CD4-positive, alpha-beta T cell treated with Interleukin-1 beta for 1 hour (primary cell): ENCODE results near the gene CSAG2.
"Not testable (repeated sequence)": the region's sequence is repeated elsewhere in the genome, so short reads cannot be mapped to it uniquely, and the experiment has no call there.

Experiments used
- DNase-seq, 2 donors: peaks; one replicate each; pipeline ENCODE4 v3.0.0-alpha.2; 2020 to 2022

The CSAG2 gene

GRCh38 chrX:152709173-152709572 is at the start of gene CSAG2:
Gene CSAG2 (minus strand): TSS chrX:152709273. CDS start chrX:152709112, 161 bp downstream.
- not testable (repeated sequence) for DNase-seq

- DNase-seq = not testable (repeated sequence)
Measured at GRCh38 chrX:152754871-152755270, 45.8 kb upstream of the CSAG2 start.

- not testable (repeated sequence) for DNase-seq
Measured at GRCh38 chrX:152753686-152754650, 44.9 kb upstream of the CSAG2 start, which contains the start of gene MAGEA2. Gene MAGEA2 (minus strand): TSS chrX:152753842. CDS start chrX:152751363, 2,479 bp downstream.

- no peak for DNase-seq
Measured at GRCh38 chrX:152738560-152738959, 29.5 kb upstream of the CSAG2 start.

- not testable (repeated sequence) for DNase-seq
Measured at GRCh38 chrX:152736528-152736927, 27.5 kb upstream of the CSAG2 start.

- DNase-seq = no peak
Measured at GRCh38 chrX:152735860-152736511, 26.9 kb upstream of the CSAG2 start.

GRCh38 chrX:152735101-152735500 is 26.0 kb upstream of the CSAG2 start:
- DNase-seq = no peak

GRCh38 chrX:152734143-152734858 is 25.2 kb upstream of the CSAG2 start:
- not testable (repeated sequence) for DNase-seq

GRCh38 chrX:152733261-152733975 is 24.3 kb upstream of the CSAG2 start, which contains the start of the genes CSAG1 and MAGEA12:
Gene CSAG1 (minus strand): TSS chrX:152733721. CDS start chrX:152732460, 1,261 bp downstream.
Gene MAGEA12 (plus strand): TSS chrX:152733757. CDS start chrX:152736162, 2,405 bp downstream.
- DNase-seq = no peak

GRCh38 chrX:152725409-152725808 is 16.3 kb upstream of the CSAG2 start:
- no peak for DNase-seq

GRCh38 chrX:152713815-152714787 is 5.0 kb upstream of the CSAG2 start, which contains the start of gene MAGEA2B:
Gene MAGEA2B (plus strand): TSS chrX:152714628. CDS start chrX:152717107, 2,479 bp downstream.
- not testable (repeated sequence) for DNase-seq

- not testable (repeated sequence) for DNase-seq
Measured at GRCh38 chrX:152713195-152713594, 4.1 kb upstream of the CSAG2 start.

GRCh38 chrX:152706500-152706899 is 2.6 kb downstream of the CSAG2 start:
- not testable (repeated sequence) for DNase-seq

GRCh38 chrX:152700390-152700789 is 8.7 kb downstream of the CSAG2 start:
- DNase-seq = not testable (repeated sequence)

GRCh38 chrX:152697952-152698931 is 10.8 kb downstream of the CSAG2 start, which contains the start of gene MAGEA3:
Gene MAGEA3 (plus strand): TSS chrX:152698794. CDS start chrX:152700833, 2,039 bp downstream.
- not testable (repeated sequence) for DNase-seq

- DNase-seq = not testable (repeated sequence)
Measured at GRCh38 chrX:152681012-152681411, 28.1 kb downstream of the CSAG2 start.

- not testable (repeated sequence) for DNase-seq
Measured at GRCh38 chrX:152674652-152675051, 34.4 kb downstream of the CSAG2 start.

- DNase-seq = no peak
Measured at GRCh38 chrX:152674135-152674534, 34.9 kb downstream of the CSAG2 start.

- no peak for DNase-seq
Measured at GRCh38 chrX:152663086-152663485, 46.0 kb downstream of the CSAG2 start.
